Hematopoietic multipotent progenitor cell treated with erythropoietin and hydrocortisone succinate and interleukin-3 and kit ligand, for 8 days (in vitro differentiated cells): ENCODE results near the gene ATF7.
"Not testable (repeated sequence)": the region's sequence is repeated elsewhere in the genome, so short reads cannot be mapped to it uniquely, and the experiment has no call there.

Experiments used
- DNase-seq: peaks from one replicate; pipeline ENCODE4 v3.0.0-alpha.2; 2015

ATF7 gene

GRCh38 chr12:53563452-53564028 lies 62.6 kb downstream of the ATF7 start:
- DNase-seq: no peak

GRCh38 chr12:53561590-53561953 lies 64.6 kb downstream of the ATF7 start:
- DNase-seq: no peak

- no peak for DNase-seq
These were observed 65.1 kb downstream of the ATF7 start for GRCh38 chr12:53560912-53561589.

- no peak for DNase-seq
These were observed 65.8 kb downstream of the ATF7 start for GRCh38 chr12:53560351-53560750.

GRCh38 chr12:53558631-53559030 lies 67.6 kb downstream of the ATF7 start:
- DNase-seq: no peak

GRCh38 chr12:53552361-53553327 lies 73.5 kb downstream of the ATF7 start:
- no peak for DNase-seq

- DNase-seq: no peak
These were observed 74.3 kb downstream of the ATF7 start for GRCh38 chr12:53551889-53552291.

- no peak for DNase-seq
These were observed 75.6 kb downstream of the ATF7 start for GRCh38 chr12:53550595-53550994.

- DNase-seq: not testable (repeated sequence)
These were observed 76.1 kb downstream of the ATF7 start for GRCh38 chr12:53550131-53550530.

- DNase-seq: not testable (repeated sequence)
These were observed 77.8 kb downstream of the ATF7 start for GRCh38 chr12:53548354-53548753.

- DNase-seq: peak; percentile 73
These were observed 82.6 kb downstream of the ATF7 start for GRCh38 chr12:53543539-53543938.

- DNase-seq: no peak
These were observed 86.7 kb downstream of the ATF7 start for GRCh38 chr12:53539526-53539925.

GRCh38 chr12:53538209-53538689 lies 87.9 kb downstream of the ATF7 start:
- DNase-seq: no peak

- no peak for DNase-seq
These were observed 89.2 kb downstream of the ATF7 start for GRCh38 chr12:53536962-53537361.

- no peak for DNase-seq
These were observed 92.7 kb downstream of the ATF7 start for GRCh38 chr12:53533471-53533870.

GRCh38 chr12:53532524-53533445 lies 93.4 kb downstream of the ATF7 start:
- no peak for DNase-seq

- no peak for DNase-seq
These were observed 94.2 kb downstream of the ATF7 start for GRCh38 chr12:53532021-53532420.

- no peak for DNase-seq
These were observed 95.3 kb downstream of the ATF7 start for GRCh38 chr12:53530920-53531319.

- no peak for DNase-seq
These were observed 96.1 kb downstream of the ATF7 start for GRCh38 chr12:53530061-53530460.

- no peak for DNase-seq
These were observed 101.7 kb downstream of the ATF7 start for GRCh38 chr12:53524476-53524875.

- DNase-seq: no peak
These were observed 103.1 kb downstream of the ATF7 start for GRCh38 chr12:53523131-53523530.

GRCh38 chr12:53518381-53518780 lies 107.8 kb downstream of the ATF7 start:
- no peak for DNase-seq
